Kidney tubule cell (primary cell): Measurements from ENCODE around the gene PALM3.

Experiments used
- DNase-seq: peaks from one replicate; pipeline ENCODE4 v3.0.0-alpha.2; 2018; ENCODE audit warnings: low spot score

PALM3 gene, protein sequence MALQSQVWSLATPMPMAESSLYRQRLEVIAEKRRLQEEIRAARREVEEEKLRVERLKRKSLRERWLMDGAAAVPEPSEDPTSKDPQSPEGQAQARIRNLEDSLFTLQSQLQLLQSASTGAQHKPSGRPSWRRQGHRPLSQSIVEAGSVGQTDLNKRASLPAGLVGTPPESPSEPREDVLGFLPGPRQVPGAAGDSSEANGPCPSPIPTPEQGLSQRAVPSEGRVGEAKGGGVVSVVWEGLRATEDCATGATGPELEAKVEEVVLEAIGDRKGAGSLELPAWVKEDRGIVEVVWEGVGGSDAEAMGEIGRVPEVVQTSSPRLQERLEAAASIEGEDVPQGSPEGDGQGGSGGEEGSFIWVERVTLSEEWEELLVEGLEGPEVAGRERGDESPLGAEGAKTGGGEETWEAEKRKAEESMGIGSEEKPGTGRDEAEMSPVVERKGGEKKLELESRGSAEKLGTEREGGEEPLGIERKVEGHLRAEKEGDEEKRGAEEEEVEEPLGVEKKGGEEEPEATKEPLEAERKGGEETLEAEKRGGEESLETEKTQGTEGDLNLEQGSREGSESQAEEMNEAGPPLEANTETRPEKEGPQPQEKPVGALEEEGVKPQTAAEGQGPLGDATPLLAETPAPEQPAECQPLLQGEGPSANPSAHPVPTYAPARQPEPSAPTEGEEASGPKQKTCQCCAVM

DNA sequence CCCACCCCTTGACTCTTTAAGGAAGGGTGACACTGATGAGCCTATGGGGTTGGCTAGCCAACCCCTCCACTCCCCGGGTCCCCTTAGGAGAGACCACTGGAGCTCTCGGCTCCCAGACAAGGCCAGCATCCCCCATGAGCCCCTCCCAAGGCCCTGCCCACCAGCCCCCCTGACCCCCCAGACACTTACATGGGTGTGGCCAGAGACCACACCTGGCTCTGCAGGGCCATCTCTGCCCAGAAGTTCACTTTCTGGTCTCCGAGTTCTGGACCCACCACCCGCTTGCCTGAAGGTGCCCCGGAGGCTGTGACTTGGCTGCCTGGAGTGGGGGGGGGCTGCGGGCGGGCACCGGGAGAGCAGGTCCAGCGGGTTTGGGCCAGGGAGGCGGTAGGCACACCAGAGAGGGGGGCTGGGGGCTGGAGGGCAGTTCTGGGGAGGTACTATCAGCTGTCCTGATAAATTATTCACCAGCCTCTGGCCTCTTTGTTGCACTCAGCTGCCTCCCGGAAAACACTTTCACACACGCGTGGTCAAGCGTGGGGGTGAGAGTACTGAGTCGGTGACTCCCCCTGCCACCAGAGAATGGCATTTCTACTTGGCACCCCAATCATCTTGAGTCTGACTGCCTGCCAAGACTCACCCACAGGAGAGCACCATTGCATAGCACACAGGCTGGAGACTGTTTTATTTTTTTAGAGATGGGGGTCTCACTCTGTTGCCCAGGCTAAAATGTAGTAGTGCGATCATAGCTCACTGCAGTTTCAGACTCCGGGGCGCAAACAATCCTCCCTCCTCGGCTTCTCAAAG is at the start of gene PALM3:
TSS of gene PALM3 (minus strand) at position 326 of the 807 bp plus-strand sequence. CDS start at position 230, 96 bp downstream.
- DNase-seq = peak; percentile 71

DNA sequence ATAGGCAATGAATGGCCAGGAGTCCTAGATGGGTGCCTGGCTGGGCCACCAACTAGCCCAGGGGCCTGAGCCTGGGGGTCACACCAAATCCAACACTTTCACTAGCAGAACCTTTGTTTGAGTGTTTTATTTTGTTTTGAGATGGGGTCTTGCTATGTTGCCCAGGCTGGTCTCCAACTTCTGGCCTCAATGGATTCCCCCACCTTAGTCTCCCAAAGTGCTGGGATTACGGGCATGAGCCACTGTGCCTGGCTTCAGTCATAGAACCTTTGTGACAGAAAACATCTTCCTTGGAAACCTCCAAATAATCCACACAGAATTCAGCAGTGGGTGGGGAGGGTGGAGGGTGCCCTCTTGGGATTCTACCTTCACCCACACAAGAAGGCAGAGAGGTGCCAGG is 49.6 kb upstream of the PALM3 start:
- DNase-seq = no peak

DNA sequence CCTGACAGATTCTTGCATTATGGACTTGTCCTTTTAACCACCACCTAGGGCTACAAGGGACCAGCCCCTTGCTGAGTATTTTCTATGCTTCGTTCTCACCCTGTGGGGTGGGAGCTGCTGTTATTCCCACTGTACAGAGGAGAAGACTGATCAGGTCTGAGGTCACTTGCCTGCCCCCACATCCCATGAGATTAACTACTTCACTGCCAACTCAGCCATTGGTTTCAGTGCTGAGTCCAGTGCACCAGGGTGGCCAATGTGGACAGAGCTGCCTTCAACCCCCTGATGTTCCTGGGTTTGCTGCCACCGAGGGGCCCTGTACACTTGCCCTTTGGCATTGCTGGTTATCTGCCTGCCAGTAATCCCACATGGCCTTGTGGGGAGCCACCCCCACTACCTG is 48.8 kb upstream of the PALM3 start:
- DNase-seq = no peak

DNA sequence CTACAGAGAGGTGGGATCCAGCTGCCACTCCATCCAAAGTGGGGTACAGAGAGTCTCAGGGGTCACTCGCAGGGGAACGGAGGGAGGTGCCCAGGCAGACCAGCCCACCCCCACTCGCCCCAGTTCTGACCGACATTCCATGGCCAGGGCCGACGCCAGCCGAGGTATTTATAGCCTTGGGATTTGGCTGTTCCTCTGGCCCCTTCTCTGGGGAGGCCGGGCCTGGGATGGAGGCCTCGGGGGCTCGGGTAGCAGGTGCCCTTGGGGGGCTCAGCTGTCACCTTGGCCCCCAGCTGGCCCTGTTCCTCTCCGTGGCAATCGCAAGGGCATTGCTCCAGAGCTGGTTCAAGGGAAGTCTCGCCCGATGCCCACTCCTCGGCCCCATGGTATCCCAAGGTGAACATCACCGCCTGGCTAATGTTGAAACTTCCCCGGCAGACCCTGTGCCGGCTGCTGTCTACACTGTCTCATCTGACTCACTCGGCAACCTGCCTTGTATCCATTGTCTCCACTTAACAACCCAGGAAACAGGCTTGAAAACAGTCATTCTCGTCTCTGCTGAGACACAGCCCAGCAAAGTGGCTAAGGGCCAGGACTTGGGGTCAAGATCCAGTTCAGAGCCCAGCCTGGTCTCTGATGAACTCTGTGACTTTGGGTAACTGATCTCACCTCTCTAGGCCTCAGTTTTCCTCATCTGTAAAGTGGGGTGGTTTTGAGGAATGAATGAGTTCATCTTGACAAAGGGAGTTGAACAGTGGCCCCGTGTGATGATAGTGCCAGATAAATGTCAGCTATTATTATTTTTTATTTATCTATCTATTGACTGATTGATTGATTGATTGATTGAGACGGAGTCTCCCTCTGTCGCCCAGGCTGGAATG is 45.9 kb upstream of the PALM3 start:
- DNase-seq = peak; percentile 39

DNA sequence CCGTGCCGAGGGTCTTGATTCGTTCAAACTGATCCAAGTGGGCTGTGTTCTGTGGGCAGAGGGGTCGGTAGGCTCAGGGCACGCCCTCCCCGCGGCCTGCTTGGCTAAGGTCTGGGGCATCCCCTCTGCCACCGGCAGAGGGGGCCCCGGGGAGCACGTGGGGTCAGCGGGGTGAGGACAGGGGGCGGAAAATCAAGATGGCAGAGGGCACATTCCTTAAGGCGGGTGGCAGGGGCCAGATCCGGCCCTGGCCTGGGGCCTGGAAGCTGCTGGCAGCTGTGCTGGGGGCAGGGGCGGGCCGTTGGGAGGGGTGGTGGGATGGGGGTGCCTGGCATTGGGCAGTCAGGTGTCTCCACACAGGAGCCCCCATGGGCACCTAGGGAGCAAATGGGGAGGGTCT is 45.0 kb upstream of the PALM3 start:
- DNase-seq = no peak

DNA sequence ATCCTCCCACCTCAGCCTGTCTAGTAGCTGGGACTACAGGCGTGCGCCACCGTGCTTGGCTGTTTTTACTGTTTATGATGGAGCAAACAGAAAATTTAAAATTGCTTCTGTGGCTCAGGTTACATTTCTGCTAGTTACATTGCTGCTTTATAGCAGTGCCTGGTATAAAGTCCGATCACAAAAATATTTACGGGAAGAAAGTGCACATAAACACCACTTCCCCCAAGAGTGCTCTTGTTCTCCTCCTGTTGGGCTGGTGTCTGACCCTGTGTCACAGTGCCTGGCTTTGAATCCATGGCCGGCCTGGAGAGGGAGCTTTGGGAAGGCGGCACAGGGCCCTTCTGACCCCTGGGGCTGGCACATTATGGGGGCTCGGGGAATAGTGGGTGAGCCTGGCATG is 43.8 kb upstream of the PALM3 start:
- no peak for DNase-seq

DNA sequence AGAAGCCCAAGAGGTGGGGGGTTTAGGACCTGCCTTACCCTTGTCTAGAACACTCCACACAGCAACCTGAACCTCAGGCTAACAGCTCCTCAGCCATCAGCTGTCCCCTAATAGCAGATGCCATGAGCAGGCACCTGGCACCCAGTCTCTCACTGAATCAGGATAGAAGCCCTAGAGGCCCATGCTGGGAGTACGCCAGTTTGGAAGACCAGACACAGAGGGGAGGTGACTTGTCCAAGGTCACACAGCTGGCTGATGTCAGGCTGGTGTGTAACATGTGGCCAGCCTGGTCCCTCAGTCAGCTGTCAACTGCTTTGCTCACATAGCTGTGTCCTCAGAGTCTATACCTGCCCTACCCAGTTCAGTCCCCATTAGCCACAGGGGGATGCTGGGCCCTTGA is 41.4 kb upstream of the PALM3 start:
- DNase-seq = no peak

DNA sequence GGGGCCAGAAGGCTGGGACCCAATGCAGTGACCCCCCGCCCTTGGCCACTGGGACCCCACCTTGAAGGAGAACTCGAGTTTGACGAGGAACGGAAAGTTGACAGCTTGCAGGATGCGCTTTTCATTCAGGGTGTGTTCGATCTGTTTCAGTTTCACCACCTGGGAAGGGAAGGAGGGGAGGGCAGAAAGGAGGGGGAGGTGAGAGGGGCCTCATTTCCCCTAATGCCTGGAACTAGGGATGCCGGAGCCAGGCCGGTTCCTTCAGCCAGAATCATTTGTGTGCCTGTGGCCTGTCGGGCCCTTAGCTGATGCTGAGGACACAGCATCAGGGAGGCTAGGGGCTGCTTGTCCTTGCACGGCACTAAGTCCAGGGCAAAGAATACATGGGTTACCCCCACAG is 40.9 kb upstream of the PALM3 start:
- DNase-seq = no peak

DNA sequence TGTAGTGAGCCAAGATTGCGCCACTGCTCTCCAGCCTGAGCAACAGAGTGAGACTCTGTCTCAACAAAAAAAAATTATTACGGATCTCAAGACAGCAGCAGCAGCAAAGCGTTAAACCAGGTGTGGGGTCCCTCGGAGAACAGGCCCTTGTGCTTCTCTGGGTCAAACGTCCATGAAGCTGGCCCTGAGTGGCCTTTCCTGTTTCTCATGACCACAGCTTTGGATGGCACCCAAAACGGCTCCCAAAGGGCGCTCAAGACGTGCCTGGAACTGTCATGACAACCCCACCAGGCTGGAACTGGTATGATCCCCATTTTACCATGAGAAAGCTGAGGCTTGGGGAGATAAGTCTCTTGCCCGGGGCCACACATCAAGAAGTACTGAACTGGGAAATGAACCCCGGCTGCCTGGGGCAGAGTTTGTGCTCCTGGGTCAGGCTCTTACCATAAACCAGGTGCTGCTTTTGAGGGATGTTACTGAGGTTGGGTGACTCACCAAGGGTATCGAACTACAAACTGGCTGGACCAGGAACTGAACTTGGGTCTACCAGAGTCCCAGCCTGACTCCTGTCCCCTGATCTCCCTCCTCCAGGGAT is 40.3 kb upstream of the PALM3 start:
- DNase-seq = no peak

DNA sequence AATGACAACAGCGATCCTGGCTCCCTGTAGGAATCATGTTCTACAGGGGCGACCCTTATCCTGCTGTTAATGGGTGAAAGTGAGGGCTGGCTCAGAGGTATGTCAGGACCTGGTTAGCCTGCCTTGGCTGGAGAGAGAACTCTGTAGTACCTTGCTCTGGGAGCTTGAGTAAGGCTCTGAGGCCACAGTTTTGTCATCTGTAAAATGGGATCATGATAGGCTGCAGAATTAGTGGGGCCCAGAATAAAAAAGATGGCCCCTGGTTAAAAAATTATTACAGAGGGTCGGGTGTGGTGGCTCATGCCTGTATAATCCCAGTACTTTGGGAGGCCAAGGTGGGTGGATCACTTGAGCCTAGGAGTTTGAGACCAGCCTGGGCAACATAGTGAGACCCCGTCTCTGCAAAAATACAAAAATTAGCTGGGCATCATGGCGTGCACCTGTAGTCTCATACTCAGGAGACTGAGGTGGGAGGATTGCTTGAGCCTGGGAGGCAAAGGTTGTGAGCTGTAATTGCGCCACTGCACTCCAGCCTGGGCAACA is 39.2 kb upstream of the PALM3 start:
- DNase-seq = no peak

DNA sequence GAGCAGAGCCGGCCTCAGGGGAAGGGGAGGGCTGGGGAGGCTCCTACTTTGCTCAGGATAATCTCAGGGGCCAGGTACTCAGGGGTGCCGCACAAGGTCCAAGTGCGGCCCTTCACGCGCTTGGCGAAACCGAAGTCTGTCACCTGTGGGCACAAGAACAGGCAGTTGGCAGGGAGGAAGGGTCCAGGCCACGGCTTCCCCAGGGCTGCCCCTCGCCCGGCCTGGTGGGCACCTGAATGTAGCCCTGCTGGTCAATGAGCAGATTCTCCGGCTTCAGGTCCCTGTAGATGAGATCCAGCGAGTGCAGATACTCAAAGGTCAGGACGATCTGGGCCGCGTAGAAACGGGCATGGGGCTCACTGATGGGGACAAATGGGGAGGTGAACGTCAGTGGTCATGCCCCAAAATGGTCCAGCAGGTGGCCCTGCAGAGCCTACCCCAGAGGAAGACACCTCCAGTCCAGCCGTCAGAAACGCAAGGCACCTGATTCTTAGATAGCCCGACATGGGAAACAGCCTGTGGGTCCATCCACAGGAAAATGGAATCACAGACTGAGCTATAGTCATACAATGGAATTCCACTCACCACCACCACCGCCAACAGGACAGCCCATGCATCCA is 35.8 kb upstream of the PALM3 start:
- no peak for DNase-seq

DNA sequence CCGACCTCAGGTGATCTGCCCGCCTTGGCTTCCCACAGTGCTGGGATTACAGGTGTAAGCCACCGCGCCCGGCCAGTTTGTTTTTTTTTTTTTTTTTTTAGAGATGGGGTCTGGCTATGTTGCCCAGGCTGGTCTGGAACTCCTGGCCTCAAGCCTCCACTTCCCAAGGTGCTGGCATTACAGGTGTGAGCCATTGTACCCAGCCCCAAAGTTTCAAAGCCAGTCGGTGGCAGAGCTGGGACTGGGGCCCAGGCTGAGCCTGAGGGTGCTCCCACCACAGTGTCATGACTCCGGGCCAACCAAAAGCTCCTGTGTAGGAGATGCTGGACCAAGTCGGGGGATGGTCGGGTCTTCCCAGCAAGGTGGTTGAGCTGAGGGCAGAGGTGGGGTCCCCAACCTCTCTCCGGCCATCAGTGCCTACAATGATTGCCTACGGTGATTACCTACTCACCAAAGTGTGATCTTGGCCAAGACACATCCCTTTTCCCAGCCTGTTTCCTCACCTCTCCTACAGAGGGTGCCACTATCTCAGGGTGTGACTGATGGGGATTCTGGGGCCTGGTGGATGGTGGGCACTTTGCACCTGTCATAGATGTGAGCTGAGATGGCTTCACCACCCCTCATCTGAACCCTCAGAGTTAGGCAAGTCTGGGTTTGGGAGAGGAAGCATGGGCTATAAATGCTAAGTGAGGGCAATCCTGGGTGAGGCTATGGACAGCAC is 34.6 kb upstream of the PALM3 start:
- DNase-seq = no peak

DNA sequence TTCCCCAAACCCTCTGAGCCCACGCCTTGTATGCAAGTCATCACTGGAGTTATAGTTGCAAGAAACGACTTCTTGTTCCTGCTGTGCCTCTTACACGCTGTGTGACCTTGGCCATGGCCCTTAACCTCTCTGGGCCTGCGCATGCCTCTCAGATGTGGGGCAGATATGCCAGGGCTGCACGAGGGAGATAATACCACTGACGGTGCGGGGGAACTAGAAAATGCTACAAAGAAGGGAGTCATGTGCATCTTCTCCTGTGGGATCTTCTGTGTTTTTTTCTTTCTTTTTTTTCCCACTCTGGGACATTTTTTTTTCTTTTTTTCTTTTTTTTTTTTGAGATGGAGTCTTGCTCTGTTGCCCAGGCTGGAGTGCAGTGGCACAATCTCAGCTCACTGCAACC is 33.0 kb upstream of the PALM3 start:
- DNase-seq = no peak

DNA sequence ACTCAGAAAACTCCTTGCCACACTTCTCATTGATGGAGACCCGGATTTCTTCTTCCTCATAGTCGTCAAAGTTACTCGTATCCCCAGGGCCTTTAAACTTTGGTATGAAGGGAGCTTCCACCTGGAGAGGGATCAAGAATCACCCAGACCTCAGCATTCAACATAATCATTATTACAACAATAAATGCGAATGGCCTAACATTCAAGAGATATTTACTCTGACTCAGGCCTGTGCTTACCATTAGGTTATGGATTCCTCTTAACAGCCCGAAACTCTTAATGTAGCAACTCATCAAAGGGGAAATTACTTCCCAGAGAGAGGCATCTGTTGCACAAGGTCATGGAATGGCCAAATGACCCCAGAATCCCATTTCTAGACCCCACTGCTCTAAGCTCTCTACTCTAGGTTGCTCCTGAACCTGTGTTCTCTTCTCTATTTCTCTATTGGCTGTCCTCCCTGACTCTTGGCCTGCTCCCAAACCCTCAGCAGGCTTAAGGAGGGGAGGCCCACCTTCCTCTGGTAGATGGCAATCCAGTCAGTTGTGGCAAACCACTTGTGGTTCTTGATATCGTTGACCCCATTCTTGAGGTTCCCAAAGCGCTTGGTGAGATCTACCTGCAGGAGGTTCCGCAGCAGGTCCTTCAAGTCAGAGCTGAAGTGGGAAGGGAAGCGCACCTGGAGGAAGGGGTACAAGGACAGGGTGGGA is 31.4 kb upstream of the PALM3 start:
- no peak for DNase-seq

DNA sequence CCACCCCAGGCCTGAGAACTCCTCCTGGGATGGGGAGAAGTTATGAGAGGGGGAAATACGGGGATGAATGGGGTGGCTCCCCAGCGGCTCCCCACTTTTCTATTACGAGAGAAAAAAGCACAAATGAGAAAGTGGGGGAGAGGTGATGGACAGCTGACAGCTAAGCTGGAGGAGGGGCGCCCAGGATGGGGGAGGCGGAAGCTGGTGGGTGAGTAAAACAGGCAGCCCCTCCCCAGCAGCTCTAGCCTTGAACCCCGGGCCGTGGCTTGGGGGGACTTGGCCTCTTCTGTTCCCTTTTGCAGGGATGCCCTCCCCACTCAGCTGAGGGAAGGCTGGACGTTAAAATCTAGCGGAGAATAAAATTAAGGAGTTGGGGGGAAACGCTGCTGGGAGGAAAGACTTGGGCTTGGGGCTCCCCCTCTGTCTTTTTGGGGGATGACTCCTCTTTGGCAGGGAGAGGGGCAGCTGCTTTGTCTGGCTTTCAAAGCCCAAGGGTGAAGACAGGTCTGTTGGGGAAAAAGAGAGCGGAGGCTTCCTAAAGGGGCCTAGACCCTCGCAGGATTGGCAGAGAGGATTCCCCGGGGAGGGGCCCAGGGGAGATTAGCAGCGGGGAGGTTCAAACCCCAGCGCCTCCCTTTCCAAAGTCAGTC is 30.1 kb upstream of the PALM3 start:
- no peak for DNase-seq

DNA sequence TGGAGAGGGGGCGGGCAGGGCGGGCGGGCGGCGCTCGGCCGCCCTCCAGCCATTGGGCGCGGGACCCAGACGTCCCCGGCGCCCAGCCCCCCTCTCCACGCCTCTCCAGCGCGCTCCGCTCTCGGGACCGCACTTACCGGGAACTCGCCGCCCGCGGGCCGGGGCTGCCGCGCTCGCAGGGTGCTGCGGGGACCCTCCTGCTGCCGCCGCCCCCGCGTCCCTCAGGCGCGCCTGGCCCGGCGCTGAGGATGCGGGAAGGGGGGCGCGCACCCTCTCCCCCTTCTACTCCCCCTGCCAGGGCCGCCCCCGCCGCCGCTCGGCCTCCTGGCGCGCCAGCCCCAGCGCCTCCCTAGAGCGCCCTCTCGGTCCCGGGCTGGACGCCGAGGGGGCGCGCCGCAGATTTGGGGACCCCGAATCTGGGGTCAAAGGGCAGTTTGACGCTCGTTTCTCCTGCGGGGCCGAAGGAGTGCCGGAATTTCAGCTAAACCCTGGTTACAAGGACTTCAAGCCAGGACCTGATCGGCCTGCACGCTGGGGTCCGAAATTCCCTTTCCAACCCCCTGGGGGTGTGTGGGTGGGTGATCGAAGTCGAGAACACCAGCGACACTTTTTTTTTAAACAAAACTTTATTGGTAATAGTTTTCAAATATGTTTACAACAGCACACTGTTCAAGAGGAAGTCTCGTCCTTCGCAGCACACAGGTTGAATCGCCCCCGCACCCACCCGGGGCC is 29.4 kb upstream of the PALM3 start:
- peak; percentile 52 for DNase-seq

DNA sequence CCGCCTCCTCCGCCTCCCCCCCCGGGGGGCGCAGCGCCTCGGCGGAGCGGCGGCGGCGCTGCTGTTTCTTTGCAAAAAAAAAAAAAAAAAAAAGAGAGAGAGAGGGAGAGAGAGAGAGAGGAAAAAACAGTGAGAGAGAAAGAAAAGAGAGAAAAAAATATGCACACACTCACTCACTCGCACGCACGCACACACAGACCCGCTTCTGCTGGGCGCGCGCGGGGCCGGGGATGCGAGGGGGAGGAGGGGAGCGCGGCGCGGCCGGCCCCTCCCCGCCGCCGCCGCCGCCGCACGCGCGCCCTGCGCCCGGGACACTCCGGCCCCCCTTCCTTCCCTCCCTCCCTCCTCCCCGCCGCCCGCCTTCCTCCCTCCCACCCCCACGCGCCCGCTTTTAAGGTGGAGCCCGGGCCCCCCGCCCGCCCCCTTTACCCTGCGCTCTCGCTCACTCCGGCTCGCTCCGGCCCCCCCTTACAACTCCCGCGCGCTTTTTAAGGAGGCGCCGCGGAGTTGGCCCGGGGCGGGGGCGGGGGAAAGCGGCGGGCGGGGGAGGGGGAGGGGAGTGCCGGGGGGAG is 28.7 kb upstream of the PALM3 start, which contains the start of gene SAMD1:
TSS of gene SAMD1 (minus strand) at position 243 of the 572 bp plus-strand sequence.
- peak; percentile 80 for DNase-seq
